ENCODE results near the gene CD47.

DNA sequence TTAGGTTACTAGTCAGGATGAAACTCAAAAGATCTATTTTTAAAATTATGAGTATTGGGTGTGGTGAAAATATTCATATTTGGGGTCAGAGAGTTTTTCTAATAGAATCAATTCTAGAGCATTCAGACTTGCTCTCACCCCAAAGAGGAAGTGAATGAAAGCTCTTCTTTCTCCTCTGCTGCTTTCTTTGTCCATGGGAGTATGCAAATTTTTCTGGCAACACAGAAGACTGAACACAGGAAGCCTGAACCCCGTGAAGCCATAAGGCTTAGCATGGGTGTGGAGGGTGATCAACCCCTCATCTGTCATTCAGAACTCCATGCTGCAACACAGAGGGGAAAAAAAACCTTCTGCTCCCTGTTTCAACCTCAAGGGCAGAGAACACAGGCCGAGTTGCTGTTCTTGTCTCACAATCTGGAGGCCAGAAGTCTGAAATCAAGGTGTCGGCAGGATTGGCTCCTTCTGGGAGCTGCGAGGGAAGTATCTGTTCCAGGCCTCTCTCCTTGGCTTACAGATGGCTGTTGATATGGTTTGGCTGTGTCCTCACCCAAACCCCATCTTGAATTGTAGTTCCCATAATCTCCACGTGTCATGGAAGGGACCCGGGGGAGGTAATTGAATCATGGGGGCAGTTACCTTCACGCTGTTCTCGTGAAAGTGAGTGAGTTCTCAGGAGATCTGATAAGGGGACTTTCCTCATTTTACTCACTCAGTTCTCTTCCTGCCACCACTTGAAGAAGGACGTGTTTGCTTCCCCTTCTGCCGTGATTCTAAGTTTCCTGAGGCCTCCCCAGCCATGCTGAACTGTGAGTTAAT lies 33.7 kb upstream of the CD47 start:
- TF ChIP-seq, protein P1, sequence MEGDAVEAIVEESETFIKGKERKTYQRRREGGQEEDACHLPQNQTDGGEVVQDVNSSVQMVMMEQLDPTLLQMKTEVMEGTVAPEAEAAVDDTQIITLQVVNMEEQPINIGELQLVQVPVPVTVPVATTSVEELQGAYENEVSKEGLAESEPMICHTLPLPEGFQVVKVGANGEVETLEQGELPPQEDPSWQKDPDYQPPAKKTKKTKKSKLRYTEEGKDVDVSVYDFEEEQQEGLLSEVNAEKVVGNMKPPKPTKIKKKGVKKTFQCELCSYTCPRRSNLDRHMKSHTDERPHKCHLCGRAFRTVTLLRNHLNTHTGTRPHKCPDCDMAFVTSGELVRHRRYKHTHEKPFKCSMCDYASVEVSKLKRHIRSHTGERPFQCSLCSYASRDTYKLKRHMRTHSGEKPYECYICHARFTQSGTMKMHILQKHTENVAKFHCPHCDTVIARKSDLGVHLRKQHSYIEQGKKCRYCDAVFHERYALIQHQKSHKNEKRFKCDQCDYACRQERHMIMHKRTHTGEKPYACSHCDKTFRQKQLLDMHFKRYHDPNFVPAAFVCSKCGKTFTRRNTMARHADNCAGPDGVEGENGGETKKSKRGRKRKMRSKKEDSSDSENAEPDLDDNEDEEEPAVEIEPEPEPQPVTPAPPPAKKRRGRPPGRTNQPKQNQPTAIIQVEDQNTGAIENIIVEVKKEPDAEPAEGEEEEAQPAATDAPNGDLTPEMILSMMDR (IDR thresholded peaks at IDR 0.05), result no peak
- TF ChIP-seq EZH2 (IDR thresholded peaks at IDR 0.05; ENCODE audit: borderline replicate concordance, insufficient read depth, low read depth, low read length, poor library complexity, severe bottlenecking), result no peak
